Gastroesophageal sphincter (tissue), 3 donors: ENCODE results near the gene SUGCT.

Source experiments
- EP300 ChIP-seq: sonication (generic); formaldehyde crosslinking; IDR thresholded peaks from one replicate; pipeline ENCODE4 v1.6.1; 2017; ENCODE audit warnings: antibody characterized with exemption, mild to moderate bottlenecking
- POLR2A ChIP-seq, 2 donors: fragments of 450-650 bp; IDR thresholded peaks; one replicate each; pipeline ENCODE4 v1.6.1; 2017; ENCODE audit warnings: antibody characterized with exemption in 2 of 2, mild to moderate bottlenecking in 2 of 2, moderate library complexity in 1 of 2
- POLR2AphosphoS5 ChIP-seq: sonication (generic); formaldehyde crosslinking; IDR thresholded peaks from one replicate; pipeline ENCODE4 v1.6.1; 2017; ENCODE audit warnings: antibody characterized with exemption
- TF ChIP-seq, protein P1 (sequence below), 4 experiments: fragments of 200-600 bp in 2 of 4; fragments of 450-650 bp in 2 of 4; sonication (generic) in 1 of 4; IDR thresholded peaks; one replicate each; pipeline ENCODE4 v1.5.1; 2017 to 2019; ENCODE audit warnings: antibody characterized with exemption in 4 of 4, mild to moderate bottlenecking in 2 of 4, moderate library complexity in 2 of 4

- TF ChIP-seq POLR2A (IDR thresholded peaks at IDR 0.05) (no peak), POLR2AphosphoS5 (no peak), EP300 (no peak)
- TF ChIP-seq, protein P1, sequence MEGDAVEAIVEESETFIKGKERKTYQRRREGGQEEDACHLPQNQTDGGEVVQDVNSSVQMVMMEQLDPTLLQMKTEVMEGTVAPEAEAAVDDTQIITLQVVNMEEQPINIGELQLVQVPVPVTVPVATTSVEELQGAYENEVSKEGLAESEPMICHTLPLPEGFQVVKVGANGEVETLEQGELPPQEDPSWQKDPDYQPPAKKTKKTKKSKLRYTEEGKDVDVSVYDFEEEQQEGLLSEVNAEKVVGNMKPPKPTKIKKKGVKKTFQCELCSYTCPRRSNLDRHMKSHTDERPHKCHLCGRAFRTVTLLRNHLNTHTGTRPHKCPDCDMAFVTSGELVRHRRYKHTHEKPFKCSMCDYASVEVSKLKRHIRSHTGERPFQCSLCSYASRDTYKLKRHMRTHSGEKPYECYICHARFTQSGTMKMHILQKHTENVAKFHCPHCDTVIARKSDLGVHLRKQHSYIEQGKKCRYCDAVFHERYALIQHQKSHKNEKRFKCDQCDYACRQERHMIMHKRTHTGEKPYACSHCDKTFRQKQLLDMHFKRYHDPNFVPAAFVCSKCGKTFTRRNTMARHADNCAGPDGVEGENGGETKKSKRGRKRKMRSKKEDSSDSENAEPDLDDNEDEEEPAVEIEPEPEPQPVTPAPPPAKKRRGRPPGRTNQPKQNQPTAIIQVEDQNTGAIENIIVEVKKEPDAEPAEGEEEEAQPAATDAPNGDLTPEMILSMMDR (IDR thresholded peaks at IDR 0.05): no peak
These were observed 540.9 kb downstream of the SUGCT start for GRCh38 chr7:40675741-40676140.
